HAP-1 (cell line): ENCODE data around the gene APOA5.

Experiments
- DNase-seq, 2 experiments: peaks; one replicate each; pipeline ENCODE4 v3.0.0-alpha.2; 2016 to 2020; ENCODE audit warnings: low spot score in 2 of 2
- H3K27me3 ChIP-seq: fragments of 250-450 bp; sonication (Bioruptor Pico); 2 replicates; pipeline ENCODE4 v1.5.1; 2020; ENCODE audit warnings: low read depth, mild to moderate bottlenecking, moderate library complexity
- H3K36me3 ChIP-seq: fragments of 250-450 bp; sonication (Bioruptor Pico); replicated peaks from 2 replicates; pipeline ENCODE4 v1.5.1; 2020; ENCODE audit warnings: mild to moderate bottlenecking
- H3K4me1 ChIP-seq: fragments of 250-450 bp; sonication (Bioruptor Pico); 2 replicates; pipeline ENCODE4 v1.5.1; 2020; ENCODE audit warnings: mild to moderate bottlenecking
- H3K4me3 ChIP-seq: fragments of 250-450 bp; sonication (Bioruptor Pico); 2 replicates; pipeline ENCODE4 v1.5.1; 2020; ENCODE audit warnings: mild to moderate bottlenecking, moderate library complexity
- H3K9me3 ChIP-seq: fragments of 250-450 bp; sonication (Bioruptor Pico); 2 replicates; pipeline ENCODE4 v1.5.1; 2020; ENCODE audit warnings: mild to moderate bottlenecking, moderate library complexity
- in situ Hi-C: fragments of 300-500 bp; cut with MboI; formaldehyde crosslinking; loops from 3 replicates; pipeline ENCODE4 v1.14.3; 2020; ENCODE audit warnings: low sequenced_read_pairs, inconsistent platforms, mixed read lengths

Gene APOA5

GRCh38 chr11:116750070-116750718 is 41.5 kb downstream of the APOA5 start:
- Histone ChIP-seq H3K9me3 (no peaks in the 10 kb centered on the region), H3K36me3 (peaks cover 45% of the 10 kb centered on the region), H3K4me1 (no peaks in the 10 kb centered on the region), H3K27me3 (no peaks in the 10 kb centered on the region), H3K4me3 (no peak overlapping the region)
- in situ Hi-C loops = no loop called here
- DNase-seq = no peak

- Histone ChIP-seq H3K9me3 (no peaks in the 10 kb centered on the region), H3K36me3 (peaks cover 8% of the 10 kb centered on the region), H3K27me3 (no peaks in the 10 kb centered on the region), H3K4me3 (no peak overlapping the region), H3K4me1 (no peaks in the 10 kb centered on the region)
- no peak for DNase-seq
- in situ Hi-C loops = no loop called here
Measured at GRCh38 chr11:116742104-116742503, 49.6 kb downstream of the APOA5 start.

- Histone ChIP-seq H3K27me3 (no peaks in the 10 kb centered on the region), H3K9me3 (no peaks in the 10 kb centered on the region), H3K4me3 (no peak overlapping the region), H3K36me3 (0 out of 2 replicates have a peak, but pooled peaks cover 4% of the 10 kb centered on the region), H3K4me1 (no peaks in the 10 kb centered on the region)
- no peak for DNase-seq
- in situ Hi-C loops = no loop called here
Measured at GRCh38 chr11:116740741-116741140, 50.9 kb downstream of the APOA5 start.
